ENCODE results near the gene KHNYN.
A peak's percentile ranks its signal among the peaks of the same experiment; 100 is the strongest.
"Not testable (repeated sequence)": the region's sequence is repeated elsewhere in the genome, so short reads cannot be mapped to it uniquely, and the experiment has no call there.

Gene KHNYN

DNA sequence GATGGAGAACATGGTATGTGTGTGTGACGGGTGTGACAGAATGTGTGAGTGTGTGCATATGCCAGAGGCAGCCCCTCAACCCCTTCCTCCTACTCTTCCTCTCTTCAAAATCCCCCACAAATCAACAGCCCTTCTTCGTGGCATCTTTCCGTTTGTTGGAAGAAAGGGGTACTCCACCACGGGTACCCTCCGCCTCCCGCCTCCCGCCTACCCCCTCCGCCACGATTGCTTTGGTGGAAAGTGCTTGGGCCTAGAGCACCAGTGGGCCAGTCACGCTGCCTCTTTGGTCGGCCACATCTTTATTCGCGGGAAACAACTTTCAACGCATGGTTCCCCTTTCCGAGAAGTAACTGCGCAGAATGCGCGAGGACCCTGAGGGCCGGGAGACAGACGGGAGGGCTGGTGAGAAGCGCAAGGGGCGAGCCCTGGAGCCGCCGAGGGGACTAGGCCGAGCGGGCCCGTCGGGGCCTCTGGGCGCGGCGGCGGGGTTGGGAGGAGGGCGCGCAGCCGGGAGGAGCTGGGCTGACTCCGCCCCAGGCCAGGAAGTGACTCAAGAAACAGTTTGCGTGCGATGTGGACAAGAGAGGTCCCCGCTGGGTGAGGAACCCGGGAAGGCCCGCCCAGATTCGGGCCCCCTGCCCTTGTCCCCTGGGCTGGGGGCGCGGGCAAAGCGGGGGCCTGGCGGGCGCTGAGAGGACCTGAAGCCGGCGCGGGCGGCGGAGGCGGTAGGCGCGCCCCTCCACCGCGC lies at the start of gene KHNYN, which contains the start of gene CBLN3:
TSS of gene KHNYN (plus strand) at position 560 of the 748 bp plus-strand sequence. CDS start 777 bp downstream, outside the sequence.
TSS of gene CBLN3 (minus strand) at position 274 of the 748 bp plus-strand sequence. CDS start 614 bp downstream, outside the sequence.
- DNase-seq (ENCODE audit: low read depth), result peak; percentile 94

- no peak for DNase-seq (ENCODE audit: low read depth)
These were observed 48.2 kb upstream of the KHNYN start for GRCh38 chr14:24381363-24382063.

DNA sequence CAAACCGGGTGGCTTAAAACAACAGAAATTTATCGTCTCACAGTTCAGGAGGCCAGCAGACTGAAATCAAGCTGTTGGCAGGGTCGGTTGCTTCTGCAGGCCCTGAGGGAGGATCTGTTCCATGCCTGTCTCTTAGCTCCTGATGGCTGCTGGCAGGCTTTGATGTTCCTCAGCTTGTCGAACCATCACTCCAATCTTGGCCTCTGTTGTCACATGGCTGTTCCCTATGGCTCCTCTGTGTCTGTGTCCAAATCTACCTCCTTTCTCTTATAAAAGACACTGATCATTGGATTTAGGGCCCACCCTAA lies 47.7 kb upstream of the KHNYN start:
- no peak for DNase-seq (ENCODE audit: low read depth)

DNA sequence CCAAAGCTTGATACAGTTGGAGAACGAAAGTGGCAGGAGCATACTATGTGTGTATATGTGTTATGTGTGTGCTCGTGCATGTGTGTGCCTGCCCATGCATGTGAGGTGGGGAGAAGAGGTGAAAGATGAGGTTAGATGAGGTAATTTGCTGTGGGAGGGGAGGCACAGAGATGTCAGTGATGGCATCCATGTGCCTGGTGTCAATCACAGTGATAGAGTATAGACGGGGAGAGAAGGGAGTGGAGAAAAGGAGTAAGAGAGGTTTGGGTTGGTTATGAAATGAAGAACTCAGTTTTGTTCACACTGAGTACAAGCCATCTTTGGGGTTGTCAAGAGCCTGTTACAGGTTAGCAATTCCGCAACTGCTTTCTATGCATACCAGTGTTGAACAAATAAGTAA lies 45.6 kb upstream of the KHNYN start:
- no peak for DNase-seq (ENCODE audit: low read depth)

DNA sequence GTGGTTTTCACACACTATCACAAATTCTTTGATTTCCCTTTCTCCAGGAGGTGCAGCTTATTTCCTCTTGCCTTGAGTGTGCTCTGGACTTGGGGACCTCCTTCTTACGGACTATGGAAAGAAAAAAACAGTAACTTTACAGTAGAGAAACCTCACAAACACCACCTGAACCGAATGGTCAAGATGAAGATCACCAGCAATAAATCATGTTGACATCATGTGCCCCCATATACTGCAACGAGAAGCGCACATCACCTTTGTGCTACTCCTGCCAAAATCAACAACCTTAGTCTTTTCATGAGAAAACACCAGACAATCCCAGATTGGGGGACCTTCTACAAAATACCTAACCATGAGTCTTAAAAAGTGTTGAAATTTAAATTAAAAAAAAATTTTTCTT lies 44.2 kb upstream of the KHNYN start:
- no peak for DNase-seq (ENCODE audit: low read depth)

GRCh38 chr14:24387009-24387345 lies 42.8 kb upstream of the KHNYN start:
- DNase-seq (ENCODE audit: low read depth), result no peak

- not testable (repeated sequence) for DNase-seq (ENCODE audit: low read depth)
These were observed 42.2 kb upstream of the KHNYN start for GRCh38 chr14:24387579-24387978.

- DNase-seq (ENCODE audit: low read depth), result no peak
These were observed 41.1 kb upstream of the KHNYN start for GRCh38 chr14:24388474-24389179.

DNA sequence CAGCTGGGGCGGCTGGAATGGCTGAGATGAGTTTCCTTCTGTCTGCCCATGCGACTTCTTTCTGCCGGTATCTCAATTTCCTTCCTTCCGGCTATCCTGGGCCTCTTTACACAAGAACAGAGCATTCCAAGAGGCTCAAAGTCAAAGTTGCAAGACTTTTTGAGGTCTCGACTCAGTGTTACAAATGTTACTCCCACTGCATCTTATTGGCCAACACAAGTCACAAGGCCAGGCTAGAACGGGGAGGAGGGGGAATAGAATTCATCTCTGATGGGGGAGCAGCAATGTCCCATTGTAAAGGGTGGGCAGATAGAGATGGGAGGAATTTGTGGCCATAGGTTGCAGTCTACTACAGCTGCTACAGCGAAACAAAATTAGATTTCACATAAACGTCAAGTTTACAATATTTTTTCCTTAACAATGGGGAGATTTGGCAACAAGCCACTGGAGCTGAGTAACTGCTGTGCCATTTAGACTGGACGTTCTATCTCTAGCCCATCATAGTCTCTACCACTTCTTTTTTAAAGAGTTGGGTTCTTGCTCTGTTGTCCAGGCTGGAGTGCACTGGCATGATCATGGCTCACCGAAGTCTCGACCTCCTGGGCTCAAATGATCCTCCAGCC lies 40.4 kb upstream of the KHNYN start:
- peak; percentile 70 for DNase-seq (ENCODE audit: low read depth)

DNA sequence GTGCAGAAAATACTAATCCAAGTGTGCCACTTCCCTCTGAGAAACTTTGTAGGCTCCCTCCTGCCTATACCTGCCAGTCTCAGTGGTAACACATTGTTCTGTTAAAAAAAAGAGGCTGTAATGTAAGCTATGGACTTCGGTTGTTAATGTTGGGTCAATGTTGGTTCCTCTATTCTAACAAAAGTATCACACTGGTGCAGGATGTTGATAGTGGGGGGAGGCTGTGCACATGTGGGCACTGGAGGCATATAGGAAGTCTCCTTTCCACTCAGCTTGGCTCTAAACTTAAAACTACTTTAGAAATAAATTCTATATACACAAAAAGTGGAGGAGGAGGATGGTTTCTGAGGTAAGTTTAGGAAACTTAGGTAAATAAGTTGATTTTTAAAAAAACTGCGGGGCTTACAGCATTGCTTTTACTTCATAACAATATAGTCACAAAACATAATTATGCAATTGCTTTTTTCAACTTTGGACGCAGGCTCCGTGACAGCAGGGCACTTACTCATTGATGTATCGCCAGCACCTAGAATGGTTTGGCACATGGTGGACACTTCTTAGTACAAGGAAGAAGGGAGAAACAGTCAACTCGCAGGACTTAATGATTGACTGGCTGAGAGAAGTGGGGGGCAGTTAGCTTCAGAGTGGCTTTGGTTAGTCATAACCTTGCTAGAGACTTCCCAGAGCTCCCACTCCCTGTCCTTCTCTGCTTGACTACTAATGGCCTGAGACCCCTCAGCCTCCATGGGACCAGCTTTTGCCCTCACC lies 38.9 kb upstream of the KHNYN start:
- DNase-seq (ENCODE audit: low read depth), result no peak

DNA sequence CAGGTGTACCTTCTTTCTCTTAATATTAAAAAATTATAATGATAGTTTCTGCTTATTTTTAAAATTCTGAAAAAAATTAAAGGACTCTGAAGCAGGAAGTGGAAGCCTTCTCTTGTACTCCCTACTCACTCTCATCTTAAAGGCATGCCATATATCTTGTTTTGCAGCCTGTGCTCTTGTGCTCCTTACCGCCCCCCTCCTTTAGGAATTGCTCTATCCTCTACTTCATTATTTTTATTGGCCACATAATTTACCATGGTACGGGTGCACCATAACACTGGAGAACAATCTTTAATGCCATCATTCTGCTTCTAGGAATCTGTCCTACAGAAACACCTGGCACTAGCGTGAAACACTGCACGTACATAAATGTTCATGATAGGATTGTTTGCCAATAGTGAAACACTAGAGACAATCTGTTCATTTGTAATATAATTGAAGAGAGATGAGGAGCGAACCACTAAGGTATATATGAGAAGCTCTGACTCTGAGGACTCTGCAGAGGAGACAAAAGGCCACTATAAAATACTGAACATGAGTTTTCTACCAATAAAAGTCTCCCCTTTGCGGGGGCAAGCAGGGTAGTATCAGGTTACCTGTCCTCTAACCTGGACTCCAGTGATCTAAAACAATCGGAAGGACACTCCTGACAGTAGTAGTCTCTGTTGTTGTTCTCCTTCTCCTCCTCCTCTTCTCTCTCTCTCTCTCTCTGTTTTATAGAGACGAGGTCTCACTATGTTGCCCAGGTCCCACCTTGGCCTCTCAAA lies 37.2 kb upstream of the KHNYN start:
- DNase-seq (ENCODE audit: low read depth), result peak; percentile 74

- DNase-seq (ENCODE audit: low read depth), result no peak
These were observed 35.5 kb upstream of the KHNYN start for GRCh38 chr14:24394275-24394674.

GRCh38 chr14:24395609-24396582 lies 33.9 kb upstream of the KHNYN start:
- DNase-seq (ENCODE audit: low read depth), result peak; percentile 24

- DNase-seq (ENCODE audit: low read depth), result no peak
These were observed 32.0 kb upstream of the KHNYN start for GRCh38 chr14:24397639-24398292.

GRCh38 chr14:24398293-24398652 lies 31.5 kb upstream of the KHNYN start:
- peak; percentile 18 for DNase-seq (ENCODE audit: low read depth)

DNA sequence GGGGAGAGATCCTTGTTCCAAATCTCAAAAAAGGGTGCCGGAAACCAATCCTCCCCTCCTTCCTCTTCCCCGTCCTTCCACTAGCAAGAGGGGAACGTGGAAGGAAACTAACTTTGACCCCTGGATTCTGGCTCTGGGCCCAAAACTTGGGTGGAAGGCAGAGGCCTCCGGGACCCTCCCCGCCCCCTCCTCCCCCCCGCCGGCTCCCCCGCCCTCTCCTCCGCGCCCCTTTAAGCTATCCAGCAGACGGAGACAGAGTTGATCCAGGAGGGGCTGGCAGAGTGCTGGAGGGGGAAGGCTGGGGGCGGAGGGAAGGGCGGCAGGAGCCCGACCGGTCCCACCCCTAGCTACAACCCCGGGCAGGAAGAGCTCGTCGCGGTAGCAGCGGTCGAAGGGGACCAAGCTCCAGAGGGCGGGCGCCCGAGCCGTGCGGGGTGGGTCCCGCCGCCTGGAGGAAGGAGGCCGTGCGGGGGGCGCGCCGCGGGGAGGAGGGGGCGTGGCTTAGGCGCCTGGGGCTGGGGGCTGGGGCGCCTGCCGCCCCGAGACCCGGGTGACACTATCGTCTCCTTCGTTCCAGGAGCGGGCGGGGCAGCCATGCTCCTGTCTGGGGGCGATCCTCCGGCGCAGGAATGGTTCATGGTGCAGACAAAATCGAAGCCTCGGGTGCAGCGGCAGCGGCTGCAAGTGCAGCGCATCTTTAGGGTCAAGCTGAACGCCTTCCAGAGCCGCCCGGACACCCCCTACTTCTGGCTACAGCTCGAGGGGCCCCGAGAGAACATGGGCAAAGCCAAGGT lies 30.9 kb upstream of the KHNYN start, which contains the start of gene NYNRIN:
TSS of gene NYNRIN (plus strand) at position 351 of the 794 bp plus-strand sequence. CDS start at position 595, 244 bp downstream.
- DNase-seq (ENCODE audit: low read depth), result peak; percentile 59

DNA sequence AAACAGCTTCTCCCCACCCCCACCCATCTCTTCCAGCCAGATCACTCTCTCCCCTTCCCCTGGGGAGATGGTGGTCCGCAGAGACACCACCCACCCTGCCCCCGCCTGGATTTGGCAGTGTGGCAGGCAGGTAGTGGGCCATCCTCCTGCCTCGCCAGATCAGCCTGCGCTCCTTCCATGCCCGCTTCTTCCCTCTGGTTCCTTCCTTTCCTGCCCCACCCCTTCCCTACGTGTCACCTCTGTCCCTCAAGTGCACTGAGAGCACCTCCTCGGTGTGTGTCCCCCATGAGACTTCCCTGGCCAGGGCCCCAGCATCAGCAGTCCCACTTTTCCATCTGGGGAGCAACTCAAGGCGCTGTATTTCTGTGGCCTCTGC lies 30.3 kb upstream of the KHNYN start:
- DNase-seq (ENCODE audit: low read depth), result no peak

DNA sequence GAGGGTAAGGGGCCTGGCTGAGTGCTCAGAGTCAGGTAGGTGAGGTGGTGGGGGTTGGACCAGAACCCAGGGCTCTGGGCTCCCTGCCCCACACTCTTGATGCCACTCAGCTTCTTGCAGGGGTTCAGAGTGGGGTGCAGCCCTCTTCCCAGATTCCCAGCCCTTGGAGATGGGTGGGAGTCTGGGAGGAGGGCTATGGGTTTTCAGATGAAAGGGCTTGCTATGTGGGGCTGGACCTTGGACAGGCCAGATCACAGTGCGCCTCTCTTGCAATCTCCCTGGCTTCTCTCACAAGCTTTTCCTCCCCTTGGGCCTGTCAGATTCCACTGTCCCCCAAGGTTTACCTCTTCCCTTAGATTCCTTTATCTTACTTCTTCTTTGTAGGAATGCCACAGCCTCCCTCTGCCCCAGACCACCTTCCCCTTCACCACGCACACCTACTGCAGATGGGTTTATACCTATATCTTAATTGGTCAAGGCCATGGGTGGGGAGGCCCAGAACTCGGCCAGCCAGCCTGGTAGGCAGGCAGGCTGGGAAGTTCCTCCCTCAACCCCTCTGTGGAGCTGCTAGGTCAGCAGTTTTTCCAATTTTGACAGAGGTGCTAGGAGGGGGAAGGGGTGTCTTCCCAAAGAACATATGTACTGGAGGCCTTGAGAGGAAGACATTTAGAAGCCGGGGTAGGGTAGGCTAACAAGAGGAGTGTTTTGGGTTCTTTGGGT lies 29.6 kb upstream of the KHNYN start:
- DNase-seq (ENCODE audit: low read depth), result no peak

All from EH (cell line).